Breast epithelium (tissue), 3 donors: ENCODE measurements around the gene ELOVL5.

Experiments used
- CTCF ChIP-seq, 3 donors: fragments of 450-650 bp; IDR thresholded peaks; one replicate each; pipeline ENCODE4 v1.5.1; 2016 to 2017; ENCODE audit warnings: antibody characterized with exemption in 3 of 3, mild to moderate bottlenecking in 3 of 3, moderate library complexity in 3 of 3
- POLR2A ChIP-seq: fragments of 450-650 bp; IDR thresholded peaks from one replicate; pipeline ENCODE4 v1.6.1; 2016; ENCODE audit warnings: antibody characterized with exemption, mild to moderate bottlenecking, moderate library complexity
- POLR2AphosphoS5 ChIP-seq, 3 donors: sonication (generic); formaldehyde crosslinking; IDR thresholded peaks; one replicate each; pipeline ENCODE4 v1.6.1; 2017; ENCODE audit warnings: antibody characterized with exemption in 3 of 3

GRCh38 chr6:53335224-53335994, 13.3 kb downstream of the ELOVL5 start:
- no peak for TF ChIP-seq POLR2AphosphoS5 (IDR thresholded peaks at IDR 0.05)
- no peak for TF ChIP-seq CTCF (IDR thresholded peaks at IDR 0.05)
- TF ChIP-seq POLR2A, result no peak
